ENCODE results near the gene PLEKHA7.

Gene PLEKHA7

DNA sequence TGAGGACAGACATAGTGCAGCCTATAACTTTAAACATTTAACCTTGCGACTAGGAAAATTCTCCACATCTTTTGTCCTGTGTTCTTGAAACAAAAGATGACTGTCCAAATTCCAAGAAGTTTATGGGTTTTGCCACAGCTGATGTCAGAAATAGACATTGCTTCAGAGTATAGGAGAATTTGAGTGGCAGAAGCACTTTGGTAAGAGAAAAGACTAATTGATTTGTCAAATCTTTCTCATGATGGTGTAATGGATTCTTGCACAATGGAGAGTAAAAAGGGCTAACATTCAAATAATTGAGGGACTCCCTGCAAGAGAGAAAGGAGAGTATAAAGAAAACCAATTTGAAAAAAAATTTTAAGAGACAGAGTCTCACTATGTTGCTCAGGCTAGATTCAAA is 250.5 kb downstream of the PLEKHA7 start:
- DNase-seq = no peak

DNA sequence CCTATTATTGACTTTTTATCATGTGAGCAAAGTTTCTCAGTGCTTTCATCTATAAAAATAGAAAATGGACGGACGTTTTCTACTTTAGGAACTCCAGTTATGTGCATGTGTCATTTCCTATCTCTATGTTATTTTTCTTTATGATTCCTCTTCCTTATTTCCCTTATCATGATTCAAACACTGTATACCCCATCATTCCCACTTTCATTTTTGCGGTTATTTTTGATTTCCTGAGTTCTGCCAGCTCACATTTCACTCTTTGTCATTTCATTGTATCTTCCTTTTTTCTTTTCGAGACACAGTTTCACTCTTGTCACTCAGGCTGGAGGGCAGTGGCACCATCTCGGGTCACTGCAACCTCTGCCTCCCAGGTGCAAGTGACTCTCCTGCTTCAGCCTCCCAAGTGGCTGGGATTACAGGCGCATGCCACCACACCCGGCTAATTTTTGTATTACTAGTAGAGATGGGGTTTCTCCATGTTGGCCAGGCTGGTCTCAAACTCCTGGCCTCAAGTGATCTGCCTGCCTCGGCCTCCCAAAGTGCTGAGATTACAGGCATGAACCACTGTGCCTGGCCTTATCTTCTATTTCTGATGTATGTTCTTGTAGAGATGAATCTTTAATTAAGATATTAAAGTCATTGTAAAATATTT is 254.2 kb downstream of the PLEKHA7 start:
- DNase-seq = no peak

DNA sequence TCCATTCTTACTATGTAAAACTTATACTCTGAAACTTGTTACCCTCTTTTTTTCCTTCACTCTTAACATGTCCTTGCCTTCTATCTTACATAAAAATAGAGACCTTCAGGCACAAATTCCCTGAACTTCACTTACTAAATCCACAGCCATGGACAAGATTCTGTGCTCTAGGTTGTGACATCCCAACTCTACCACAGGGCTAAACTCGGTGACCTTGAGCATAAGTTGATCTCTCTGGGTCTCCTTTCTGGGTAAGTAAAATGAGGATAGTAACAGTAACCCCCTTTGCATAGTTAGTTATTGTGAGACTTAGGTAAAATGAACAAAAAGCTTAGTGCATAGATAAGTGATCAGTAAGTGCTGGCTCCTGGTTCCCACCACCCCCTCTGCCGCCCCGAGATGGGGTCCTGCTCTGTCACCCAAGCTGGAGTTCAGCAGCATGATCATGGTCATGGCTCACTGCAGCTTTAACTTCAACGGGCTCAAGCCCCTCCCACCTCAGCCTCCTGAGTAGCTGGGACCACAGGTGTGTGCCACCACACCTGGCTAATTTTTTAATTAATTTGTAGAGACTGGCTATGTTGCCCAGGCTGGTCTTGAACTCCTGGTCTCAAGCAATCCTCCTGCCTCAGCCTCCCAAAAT is 255.7 kb downstream of the PLEKHA7 start:
- no peak for DNase-seq

DNA sequence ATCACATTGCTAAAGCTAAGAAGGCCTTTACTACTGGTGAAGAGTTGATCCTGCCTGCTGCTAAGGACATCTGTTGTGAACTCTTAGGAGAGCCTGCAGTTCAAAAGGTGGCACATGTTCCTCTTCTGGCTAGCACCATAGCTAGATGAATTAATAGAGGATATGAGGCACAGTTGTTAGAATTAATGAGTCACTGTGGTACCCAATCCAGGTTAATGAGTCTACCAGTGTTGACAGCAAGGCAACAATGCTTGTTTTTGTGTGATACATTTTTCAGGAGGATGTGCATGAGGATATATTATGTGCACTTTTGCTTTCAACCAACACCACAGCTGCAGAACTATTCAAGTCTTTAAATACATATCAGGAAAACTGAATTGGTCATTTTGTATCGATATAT is 263.8 kb downstream of the PLEKHA7 start:
- DNase-seq = no peak

DNA sequence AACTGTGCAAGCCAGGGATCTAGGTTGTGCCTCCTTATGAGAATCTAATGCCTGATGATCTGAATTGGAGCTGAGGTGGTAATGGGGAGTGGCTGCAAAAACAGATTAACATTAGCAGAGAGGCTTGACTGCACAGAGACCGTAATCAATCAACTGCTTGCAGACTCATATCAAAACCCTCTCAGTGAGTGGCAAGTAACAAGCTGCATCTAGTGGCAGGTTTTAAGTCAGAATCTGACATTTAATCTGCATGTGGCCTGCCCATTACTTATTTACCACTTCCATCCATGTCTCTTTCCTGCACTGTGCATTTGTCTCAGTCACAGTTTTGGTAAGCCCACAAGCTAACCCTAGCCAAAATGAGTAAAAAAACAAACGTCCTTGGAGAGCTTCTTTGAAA is 264.5 kb downstream of the PLEKHA7 start:
- no peak for DNase-seq

DNA sequence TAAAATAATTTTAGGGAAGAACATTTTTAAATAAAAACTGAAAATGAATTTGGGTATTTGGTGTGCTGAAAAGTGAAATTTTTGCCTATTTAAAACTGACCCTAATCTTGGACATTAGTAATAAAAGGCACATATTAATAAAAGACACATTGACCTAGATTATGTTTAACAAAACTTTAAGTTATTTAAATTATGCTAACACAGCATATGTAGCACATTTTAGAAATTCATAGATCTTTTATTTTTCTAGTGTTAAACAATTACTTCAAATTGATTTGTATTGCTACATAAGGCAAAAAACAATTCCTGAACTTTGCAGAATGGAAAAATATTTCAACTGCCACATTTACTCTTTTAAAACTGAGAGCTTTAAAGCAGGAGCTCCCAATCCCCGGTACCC is 265.1 kb downstream of the PLEKHA7 start:
- DNase-seq = no peak

DNA sequence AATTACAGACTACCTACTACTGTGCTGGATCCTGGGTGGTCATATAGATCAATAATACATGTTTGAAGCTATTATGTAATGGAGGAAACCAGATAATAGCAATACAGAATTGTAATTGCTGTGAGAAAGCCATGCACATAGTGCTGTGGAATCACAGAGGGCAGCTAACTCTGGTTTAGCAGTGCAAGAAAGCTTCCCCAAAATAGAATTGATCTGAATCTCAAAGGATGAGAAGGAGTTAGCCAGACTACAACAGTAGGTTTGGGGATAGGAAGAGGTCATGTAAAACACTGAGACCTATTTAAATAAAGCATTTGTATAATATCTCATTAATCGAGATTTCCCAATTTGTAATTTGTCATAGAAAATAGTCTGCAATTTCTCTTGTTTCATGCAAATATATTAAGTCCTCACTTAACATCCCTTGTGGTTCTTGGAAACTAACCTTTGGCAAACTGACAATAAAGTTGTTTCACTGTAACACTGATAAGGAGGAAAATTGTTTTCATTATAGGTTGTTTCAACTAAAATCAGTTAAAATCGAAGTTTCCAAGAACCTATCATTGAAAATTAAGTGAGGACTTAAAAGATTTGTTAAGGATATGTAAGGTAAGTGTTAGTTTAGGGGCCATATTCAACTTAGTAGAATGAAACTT is 268.1 kb downstream of the PLEKHA7 start:
- no peak for DNase-seq

DNA sequence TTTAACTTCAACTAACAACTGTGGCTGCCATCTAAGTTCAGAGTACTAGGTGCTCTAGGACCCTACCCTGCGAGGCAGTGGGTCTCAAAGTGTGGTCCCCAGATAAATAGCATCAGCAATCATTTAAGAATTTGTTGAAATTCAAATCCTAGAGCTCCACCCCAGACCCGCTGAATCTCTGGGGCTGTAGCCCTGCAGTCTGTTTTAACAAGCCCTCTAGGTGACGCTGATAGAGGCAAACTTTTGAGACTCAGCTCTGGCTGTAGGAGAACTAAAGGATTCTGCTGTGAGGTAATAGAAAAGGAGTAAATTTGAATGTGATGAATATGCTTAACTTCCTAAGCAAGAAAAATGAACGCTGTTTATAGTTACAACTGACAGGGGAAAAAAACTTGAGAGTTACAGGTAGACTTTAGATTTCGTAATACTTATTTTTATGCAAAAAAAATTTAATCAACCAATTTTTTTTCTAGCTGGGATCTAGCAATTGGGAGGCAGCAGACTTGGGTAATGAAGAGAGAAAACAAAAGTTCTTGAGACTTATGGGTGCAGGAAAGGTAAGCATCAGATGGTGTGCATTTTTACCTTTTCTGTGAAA is 270.0 kb downstream of the PLEKHA7 start:
- DNase-seq = no peak

DNA sequence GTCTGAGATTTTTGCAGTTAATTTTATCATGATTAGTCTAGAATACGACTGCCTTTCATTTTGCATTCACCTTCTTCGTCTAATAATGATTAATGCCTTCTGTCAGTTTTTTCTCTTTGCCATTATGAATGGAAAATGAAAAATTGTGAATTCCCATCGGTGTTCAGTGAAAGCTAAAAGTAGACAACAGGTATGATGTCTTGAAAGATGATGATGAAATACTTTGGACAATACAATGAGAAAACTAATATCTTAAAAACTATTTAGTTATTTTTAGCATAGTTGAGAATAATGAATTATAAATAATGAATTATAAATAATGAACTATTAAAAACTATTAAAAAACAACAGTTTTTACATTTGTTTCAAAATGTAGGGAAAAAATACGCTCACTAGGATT is 270.7 kb downstream of the PLEKHA7 start:
- no peak for DNase-seq

DNA sequence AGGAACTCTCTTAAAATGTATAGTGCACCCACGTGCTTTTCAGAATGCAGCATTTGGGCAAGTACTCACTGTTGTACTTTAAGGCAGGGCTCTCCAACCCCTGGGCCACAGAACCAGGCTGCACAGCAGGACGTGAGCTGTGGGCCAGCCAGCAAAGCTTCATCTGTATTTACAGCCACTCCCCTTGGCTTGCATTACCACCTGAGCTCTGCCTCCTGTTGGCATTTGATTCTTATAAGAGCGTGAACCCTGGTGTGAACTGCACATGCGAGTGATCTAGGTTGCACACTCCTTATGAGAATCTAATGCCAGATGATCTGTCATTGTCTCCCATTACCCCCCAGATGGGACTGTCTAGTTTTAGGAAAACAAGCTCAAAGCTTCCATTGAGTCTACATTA is 272.7 kb downstream of the PLEKHA7 start:
- DNase-seq = no peak

DNA sequence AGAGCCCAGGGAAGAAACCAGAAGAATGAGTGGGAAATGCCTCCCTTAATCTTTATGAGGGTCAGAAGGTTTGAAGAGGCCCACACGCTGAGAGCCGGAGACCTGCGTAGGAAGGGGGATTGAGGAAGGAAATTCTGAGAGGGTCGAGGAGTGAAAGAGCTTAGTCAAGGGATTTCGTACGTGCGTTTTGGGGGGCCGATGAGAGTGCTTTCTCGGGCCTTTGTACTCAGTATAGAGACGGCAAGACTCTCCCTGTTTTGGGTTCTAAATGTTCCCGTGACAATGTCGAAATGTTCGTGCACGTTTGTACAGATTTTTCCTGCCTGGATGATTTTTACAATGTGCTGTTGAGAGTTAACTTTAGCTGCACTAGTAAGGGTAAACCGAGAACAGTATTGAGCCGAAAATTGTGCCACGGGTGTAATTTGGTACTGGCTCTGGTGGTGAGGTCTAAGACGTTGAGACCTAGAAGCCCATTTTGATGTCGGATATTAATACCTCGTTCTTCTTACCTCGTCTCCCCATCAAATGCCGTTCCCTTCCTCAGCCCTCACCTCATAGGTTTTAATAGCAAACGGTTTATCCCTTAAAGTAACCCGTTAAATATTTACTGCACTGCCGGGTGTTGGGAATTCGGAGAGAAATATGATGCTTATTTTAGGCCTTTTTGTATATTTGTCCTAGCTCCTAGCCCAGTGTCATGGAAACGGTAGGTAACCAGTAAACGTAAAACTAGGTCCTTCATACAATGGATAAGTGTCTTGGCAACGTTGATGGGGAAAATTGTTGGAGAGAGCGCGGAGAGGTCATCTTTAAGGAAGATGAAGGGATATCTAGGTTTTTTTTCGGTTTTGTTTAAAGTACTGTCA is 275.0 kb downstream of the PLEKHA7 start:
- DNase-seq = no peak

DNA sequence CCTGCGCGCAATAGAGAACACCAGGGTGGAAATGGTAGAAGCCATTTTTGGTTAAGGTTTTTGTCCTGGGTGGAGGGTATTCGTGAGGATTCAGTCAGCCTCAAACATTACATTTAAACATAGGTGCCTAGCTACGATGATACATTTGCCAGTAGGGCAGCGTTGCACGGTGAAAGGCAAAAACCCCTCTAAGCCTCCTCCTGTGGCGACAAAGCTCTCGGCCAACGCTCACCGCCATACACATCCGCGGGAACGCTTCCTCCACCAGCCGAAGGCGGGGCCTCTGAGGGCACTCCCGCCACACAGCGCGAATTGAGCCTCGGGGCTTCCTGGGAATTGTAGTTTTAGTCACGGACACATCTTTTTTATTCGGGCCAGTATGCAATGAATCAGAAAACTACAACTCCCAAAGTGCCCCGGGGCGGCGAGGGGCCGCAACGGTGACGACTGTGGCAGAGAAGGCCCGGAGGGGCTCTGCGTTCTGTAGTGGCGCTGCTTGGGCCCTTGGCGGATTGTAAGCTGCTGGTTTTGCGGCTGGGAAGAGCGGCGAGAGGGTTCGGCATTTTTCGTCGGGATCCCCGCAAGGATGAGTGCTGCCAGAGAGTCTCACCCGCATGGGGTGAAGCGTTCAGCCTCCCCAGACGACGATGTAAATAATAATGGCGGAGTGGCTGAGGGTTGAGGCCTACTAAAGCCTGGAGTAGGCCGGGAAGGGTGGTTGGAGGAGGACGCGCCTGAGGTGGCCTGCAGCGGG is 275.8 kb downstream of the PLEKHA7 start, which contains the start of gene C11orf58:
C11orf58 (plus strand) TSS at position 455 of the 754 bp plus-strand sequence; CDS start at position 587, 132 bp downstream.
- peak; percentile 92 for DNase-seq

DNA sequence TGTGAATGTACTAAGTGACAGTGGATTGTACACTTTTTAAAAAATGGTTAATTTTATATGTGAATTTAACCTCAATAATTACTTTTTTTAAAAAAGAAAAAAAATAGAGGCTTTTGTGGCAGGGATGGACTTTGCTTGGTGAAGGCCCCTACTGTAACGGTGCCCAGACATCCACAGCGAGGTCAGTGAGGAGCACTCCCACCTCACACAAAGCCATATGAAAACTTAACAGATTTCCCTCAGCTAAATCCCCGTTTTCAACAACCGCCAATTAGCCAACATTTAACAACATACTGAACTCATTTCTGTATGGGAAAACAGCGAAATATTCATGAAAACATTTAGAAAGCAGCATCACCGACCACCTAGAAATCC is 276.4 kb downstream of the PLEKHA7 start:
- no peak for DNase-seq

Measured in T-helper 9 cell (primary cell).